K562 (cell line): ENCODE results near the gene VWA7. TPM values are rescaled to one million over a fixed set of nuclear protein-coding genes. Genes with fewer than 3 reads are reported as not detected.
A peak's percentile ranks its signal among the peaks of the same experiment; 100 is the strongest.

ENCODE experiments used
- ADNP ChIP-seq: fragments of 200-800 bp; sonication (Bioruptor generic); IDR thresholded peaks from 2 replicates; pipeline ENCODE4 v1.6.1; 2016; ENCODE audit warnings: missing genetic modification characterization, missing compliant biosample characterization
- BACH1 ChIP-seq: fragments of 200-800 bp; sonication (Bioruptor generic); IDR thresholded peaks from 2 replicates; pipeline ENCODE4 v1.6.1; 2016; ENCODE audit warnings: missing genetic modification characterization, missing compliant biosample characterization
- BHLHE40 ChIP-seq: IDR thresholded peaks from 2 replicates; pipeline ENCODE4 v1.6.1; 2011; ENCODE audit warnings: low read length, improper control_type of control experiment
- E2F4 ChIP-seq: sonication (generic); formaldehyde crosslinking; IDR thresholded peaks from 2 replicates; pipeline ENCODE4 v1.8.0; 2022; ENCODE audit warnings: mild to moderate bottlenecking, low read depth, missing genetic modification reagents
- E2F6 ChIP-seq, 2 experiments: IDR thresholded peaks; 2 replicates each; pipeline ENCODE4 v1.6.1; 2011; ENCODE audit warnings: borderline replicate concordance in 1 of 2, control low read depth in 1 of 2, low read depth in 1 of 2, low read length in 1 of 2, mild to moderate bottlenecking in 1 of 2, mixed read lengths in 1 of 2, moderate library complexity in 1 of 2; ENCODE audit not compliant: insufficient read depth in 1 of 2, insufficient read length in 1 of 2, poor library complexity in 1 of 2, severe bottlenecking in 1 of 2; ENCODE audit errors: extremely low read depth in 1 of 2
- HIVEP1 ChIP-seq: fragments of 250-450 bp; sonication (Bioruptor Pico); IDR thresholded peaks from 2 replicates; pipeline ENCODE4 v1.4.0; 2020; ENCODE audit warnings: mild to moderate bottlenecking
- LCOR ChIP-seq: sonication (generic); formaldehyde crosslinking; IDR thresholded peaks from 2 replicates; pipeline ENCODE4 v1.8.0; 2022; ENCODE audit warnings: mild to moderate bottlenecking, missing genetic modification reagents
- MTA2 ChIP-seq: fragments of 450-650 bp; IDR thresholded peaks from 2 replicates; pipeline ENCODE4 v1.6.1; 2016; ENCODE audit warnings: low read depth
- NR2C1 ChIP-seq, 2 experiments: fragments of 450-650 bp; IDR thresholded peaks; 2 replicates each; pipeline ENCODE4 v1.6.1; 2017; ENCODE audit warnings: mild to moderate bottlenecking in 2 of 2, antibody characterized with exemption in 1 of 2, inconsistent platforms in 1 of 2, missing compliant biosample characterization in 1 of 2, missing genetic modification characterization in 1 of 2
- PHF20 ChIP-seq: fragments of 450-650 bp; IDR thresholded peaks from 2 replicates; pipeline ENCODE4 v1.6.1; 2018; ENCODE audit not compliant: partially characterized antibody
- TAF7 ChIP-seq: fragments of 450-650 bp; IDR thresholded peaks from 2 replicates; pipeline ENCODE4 v1.6.1; 2016; ENCODE audit warnings: missing genetic modification characterization, missing compliant biosample characterization
- TAF9B ChIP-seq: fragments of 450-650 bp; IDR thresholded peaks from 2 replicates; pipeline ENCODE4 v1.6.1; 2018; ENCODE audit warnings: mild to moderate bottlenecking; ENCODE audit not compliant: partially characterized antibody
- THRB ChIP-seq: fragments of 450-650 bp; formaldehyde crosslinking; conservative IDR thresholded peaks from 2 replicates; pipeline ENCODE4 v1.4.0; 2022; ENCODE audit warnings: mild to moderate bottlenecking, missing genetic modification characterization
- ZNF282 ChIP-seq: sonication (generic); formaldehyde crosslinking; IDR thresholded peaks from 2 replicates; pipeline ENCODE4 v1.8.1; 2023; ENCODE audit warnings: missing genetic modification reagents
- ZNF551 ChIP-seq: fragments of 250-450 bp; sonication (Bioruptor Pico); IDR thresholded peaks from 2 replicates; pipeline ENCODE4 v1.5.0; 2021; ENCODE audit warnings: mild to moderate bottlenecking, moderate library complexity
- polyA plus RNA-seq, 8 experiments: library from polyadenylated mRNA; depleted of rRNA in 4 of 8; stranded (reverse) in 5 of 8; unstranded in 3 of 8; fragments of >200 nt; fragmentation: Nextera tagmentation in 2 of 8; fragmentation: Illumina TruSeq in 1 of 8; extraction: Ambion mirVana in 2 of 8; extraction: Trizol in 1 of 8; gene quantifications; 2 replicates each; pipeline versions ENCODE4 v1.2.1 to v1.2.3, GENCODE V29; 2011 to 2014; ENCODE audit warnings: inconsistent platforms in 1 of 8, missing spikeins in 1 of 8
- total RNA-seq, 7 experiments: library from RNA; depleted of rRNA in 6 of 7; stranded (reverse); fragments of >200 nt in 6 of 7; fragmentation: Illumina TruSeq in 2 of 7; extraction: Trizol in 2 of 7; gene quantifications; 2 replicates each; pipeline versions ENCODE4 v1.2.1 to v1.2.3, GENCODE V29; 2011 to 2021; ENCODE audit warnings: low replicate concordance in 1 of 7
- TF ChIP-seq, protein P1 (sequence below): fragments of 450-650 bp; IDR thresholded peaks from 2 replicates; pipeline ENCODE4 v1.6.1; 2018; ENCODE audit not compliant: partially characterized antibody
- TF ChIP-seq, protein P2 (sequence below): fragments of 250-450 bp; sonication (Bioruptor Pico); IDR thresholded peaks from 2 replicates; pipeline ENCODE4 v1.5.1; 2021; ENCODE audit warnings: mild to moderate bottlenecking

The VWA7 gene
- total and polyA plus RNA-seq, 9 of the 15 experiments (the other 6 are each of a cell fraction or from before 2014, with no cell fraction given), result 0.18 to 2.9 (median 0.95) TPM

- TF ChIP-seq E2F6 (IDR thresholded peaks at IDR 0.05; ENCODE audit: borderline replicate concordance in 1 of 2, extremely low read depth in 1 of 2, insufficient read depth in 1 of 2, insufficient read length in 1 of 2, low read depth in 1 of 2, low read length in 1 of 2, poor library complexity in 1 of 2, severe bottlenecking in 1 of 2) (no peak), ADNP (tag) (no peak), E2F4 (no peak), MTA2 (no peak), NR2C1 (IDR thresholded peaks at IDR 0.05) (no peak), NR2C1 (tag; IDR thresholded peaks at IDR 0.05) (no peak), TAF9B (no peak), BACH1 (no peak), ZNF282 (CRISPR knock-in tag) (no peak), BHLHE40 (0 out of 2 replicates have a peak, but pooled peaks have one; percentile 7), PHF20 (no peak), TAF7 (tag) (peak; percentile 52; the same call in 1 of the 2 replicates), HIVEP1 (no peak), LCOR (peak; percentile 60), ZNF551 (CRISPR knock-in tag) (no peak), THRB (CRISPR knock-in tag) (no peak; the same call in 1 of the 2 replicates)
- TF ChIP-seq, protein P1, sequence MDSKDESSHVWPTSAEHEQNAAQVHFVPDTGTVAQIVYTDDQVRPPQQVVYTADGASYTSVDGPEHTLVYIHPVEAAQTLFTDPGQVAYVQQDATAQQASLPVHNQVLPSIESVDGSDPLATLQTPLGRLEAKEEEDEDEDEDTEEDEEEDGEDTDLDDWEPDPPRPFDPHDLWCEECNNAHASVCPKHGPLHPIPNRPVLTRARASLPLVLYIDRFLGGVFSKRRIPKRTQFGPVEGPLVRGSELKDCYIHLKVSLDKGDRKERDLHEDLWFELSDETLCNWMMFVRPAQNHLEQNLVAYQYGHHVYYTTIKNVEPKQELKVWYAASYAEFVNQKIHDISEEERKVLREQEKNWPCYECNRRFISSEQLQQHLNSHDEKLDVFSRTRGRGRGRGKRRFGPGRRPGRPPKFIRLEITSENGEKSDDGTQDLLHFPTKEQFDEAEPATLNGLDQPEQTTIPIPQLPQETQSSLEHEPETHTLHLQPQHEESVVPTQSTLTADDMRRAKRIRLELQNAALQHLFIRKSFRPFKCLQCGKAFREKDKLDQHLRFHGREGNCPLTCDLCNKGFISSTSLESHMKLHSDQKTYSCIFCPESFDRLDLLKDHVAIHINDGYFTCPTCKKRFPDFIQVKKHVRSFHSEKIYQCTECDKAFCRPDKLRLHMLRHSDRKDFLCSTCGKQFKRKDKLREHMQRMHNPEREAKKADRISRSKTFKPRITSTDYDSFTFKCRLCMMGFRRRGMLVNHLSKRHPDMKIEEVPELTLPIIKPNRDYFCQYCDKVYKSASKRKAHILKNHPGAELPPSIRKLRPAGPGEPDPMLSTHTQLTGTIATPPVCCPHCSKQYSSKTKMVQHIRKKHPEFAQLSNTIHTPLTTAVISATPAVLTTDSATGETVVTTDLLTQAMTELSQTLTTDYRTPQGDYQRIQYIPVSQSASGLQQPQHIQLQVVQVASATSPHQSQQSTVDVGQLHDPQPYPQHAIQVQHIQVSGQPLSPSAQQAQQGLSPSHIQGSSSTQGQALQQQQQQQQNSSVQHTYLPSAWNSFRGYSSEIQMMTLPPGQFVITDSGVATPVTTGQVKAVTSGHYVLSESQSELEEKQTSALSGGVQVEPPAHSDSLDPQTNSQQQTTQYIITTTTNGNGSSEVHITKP, result no peak
- TF ChIP-seq, protein P2, sequence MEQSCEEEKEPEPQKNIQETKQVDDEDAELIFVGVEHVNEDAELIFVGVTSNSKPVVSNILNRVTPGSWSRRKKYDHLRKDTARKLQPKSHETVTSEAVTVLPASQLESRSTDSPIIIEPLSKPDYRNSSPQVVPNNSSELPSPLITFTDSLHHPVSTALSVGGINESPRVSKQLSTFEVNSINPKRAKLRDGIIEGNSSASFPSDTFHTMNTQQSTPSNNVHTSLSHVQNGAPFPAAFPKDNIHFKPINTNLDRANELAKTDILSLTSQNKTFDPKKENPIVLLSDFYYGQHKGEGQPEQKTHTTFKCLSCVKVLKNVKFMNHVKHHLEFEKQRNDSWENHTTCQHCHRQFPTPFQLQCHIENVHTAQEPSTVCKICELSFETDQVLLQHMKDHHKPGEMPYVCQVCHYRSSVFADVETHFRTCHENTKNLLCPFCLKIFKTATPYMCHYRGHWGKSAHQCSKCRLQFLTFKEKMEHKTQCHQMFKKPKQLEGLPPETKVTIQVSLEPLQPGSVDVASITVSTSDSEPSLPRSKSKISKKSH (CRISPR knock-in tag), result no peak
These were observed 44.3 kb upstream of the VWA7 start (continued) for GRCh38 chr6:31821301-31822035.
